ENCODE results near the gene PDHX.
"Not testable (repeated sequence)": the region's sequence is repeated elsewhere in the genome, so short reads cannot be mapped to it uniquely, and the experiment has no call there.

Gene PDHX
- total RNA-seq, result 30.7 to 75.2 (median 50.8) reads per million in 17 experiments

DNA sequence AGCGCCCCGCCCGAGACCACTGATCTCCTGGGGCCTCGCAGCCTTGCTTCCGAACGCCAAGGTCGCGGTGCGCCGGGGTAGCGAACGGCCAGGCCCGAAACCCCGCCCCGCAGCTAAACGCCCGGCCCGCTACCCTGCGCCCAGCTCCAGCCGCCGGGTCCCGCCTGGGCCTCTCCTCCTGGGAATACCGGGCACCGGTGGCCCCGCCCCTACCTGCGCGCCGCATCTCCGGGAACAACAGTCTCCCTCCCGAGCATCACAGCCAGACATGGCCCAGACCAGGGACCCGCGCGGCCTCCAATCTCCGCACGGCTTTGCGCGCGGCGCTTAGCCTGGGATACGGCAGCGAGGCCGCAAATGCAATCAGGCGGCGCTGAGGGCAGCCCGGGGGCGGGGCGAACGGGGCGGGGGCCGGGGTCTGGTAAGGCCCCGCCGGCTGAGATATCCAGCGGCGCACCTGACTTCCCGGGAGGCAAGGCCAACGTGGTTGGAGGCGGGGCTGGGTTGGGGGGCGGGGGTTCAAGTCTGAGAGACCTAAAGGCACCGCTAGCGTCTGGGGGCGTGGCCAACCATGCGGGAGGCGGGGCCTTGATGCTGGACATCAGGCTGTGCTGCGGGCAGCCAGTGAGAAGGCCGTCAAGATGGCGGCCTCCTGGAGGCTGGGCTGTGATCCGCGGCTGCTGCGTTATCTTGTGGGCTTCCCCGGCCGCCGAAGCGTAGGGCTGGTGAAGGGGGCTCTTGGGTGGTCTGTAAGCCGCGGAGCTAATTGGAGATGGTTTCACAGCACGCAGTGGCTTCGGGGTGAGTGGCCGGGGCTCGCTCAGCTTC is at the start of gene PDHX, which contains the start of gene APIP:
Gene PDHX, plus strand, starts transcription at position 604 of the 828 bp plus-strand sequence. Its CDS starts 38 bp downstream, at position 642.
Gene APIP, minus strand, starts transcription at position 365 of the 828 bp plus-strand sequence. Its CDS starts 95 bp downstream, at position 270.
- peak; percentile 98 to 99 (median 99) for DNase-seq

GRCh38 chr11:34869425-34869824 is 47.0 kb upstream of the PDHX start:
- DNase-seq, result no peak

DNA sequence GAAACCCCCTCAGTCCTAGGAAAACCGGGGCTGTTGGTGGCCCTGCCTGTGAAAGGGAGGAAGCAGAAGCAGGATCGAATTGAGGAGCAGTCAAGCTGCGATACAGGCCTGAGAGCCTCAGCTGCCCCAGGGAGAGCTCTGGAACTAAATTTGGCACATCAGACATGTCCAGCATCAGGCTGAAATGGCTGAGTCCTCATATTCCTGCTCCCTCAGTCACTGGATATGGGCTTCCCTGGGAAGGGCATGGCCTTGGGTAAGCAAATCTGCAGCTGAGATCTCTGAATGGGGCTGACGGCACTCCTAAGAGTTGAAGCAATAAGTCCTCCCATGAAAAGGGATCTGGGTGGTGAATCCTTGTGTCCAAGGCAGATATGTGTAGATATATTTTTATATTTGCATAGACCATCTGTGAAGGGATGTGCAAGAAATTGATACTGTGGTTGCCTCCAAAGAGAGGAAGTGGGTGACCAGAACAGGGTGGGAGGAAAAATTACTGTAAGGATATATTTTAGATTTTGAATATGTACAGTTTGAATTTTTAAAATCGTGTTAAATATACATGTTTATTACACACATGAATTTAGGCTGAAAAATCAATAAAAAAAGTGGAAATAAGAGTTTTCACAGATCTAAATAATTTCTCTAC is 45.7 kb upstream of the PDHX start:
- no peak for DNase-seq

DNA sequence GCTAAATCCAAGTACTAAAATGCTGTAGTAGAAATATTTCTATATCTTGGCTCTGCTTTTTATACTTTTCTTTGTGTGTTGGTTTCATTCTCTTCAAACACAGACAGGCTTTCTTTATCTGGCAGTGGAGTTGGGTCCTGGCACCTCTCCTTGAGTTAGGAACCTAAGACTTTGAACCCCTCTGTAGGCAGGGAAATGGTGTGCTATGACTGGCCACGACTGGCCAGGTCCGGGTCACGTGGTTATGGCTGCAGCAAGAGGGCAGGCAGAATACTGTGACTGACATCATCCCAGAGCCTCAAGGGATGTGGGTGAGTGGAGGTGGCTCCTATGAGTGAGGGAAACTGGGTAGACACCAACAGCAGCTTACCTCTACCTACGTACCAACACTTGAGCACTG is 42.2 kb upstream of the PDHX start:
- DNase-seq, result no peak

DNA sequence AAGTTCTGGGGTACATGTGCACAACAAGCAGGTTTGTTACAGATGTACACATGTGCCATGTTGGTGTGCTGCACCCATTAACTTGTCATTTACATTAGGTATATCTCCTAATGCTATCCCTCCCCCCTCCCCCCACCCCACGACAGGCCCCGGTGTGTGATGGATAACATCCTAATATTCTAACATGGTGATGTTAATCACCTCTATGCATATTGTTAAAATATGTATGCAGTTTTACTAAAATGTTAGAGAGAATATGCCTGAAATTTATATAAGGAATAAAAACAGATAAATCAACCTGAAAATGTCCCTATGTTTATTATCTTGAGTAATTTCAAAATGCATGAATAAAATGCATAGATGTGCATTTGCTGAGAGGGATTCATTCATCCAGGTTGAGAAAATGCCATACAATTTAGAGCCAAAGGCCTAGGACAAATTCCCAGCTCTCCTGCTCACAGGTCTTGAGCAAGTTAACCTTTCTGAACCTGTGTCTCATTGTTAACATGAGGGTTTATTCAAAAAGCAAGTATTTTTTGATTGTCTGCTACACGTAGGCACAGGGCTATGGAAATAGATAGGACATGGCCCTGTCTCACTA is 38.9 kb upstream of the PDHX start:
- DNase-seq, result no peak

DNA sequence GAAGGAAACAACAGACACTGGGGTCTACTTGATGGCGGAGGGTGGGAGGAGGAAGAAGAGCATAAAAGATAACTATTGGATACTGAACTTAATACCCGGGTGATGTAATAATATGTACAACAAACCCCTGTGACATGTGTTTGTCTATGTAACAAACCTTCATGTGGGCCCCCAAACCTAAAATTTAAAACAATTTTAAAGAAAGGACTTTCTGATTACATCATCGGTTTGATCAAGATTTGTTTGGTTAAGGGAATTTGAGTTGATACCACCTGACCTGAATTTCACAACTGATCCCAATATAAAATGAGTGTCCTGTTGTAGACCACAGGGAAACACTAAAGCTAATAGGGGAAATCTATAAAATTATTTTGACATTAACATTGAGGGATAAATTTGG is 34.5 kb upstream of the PDHX start:
- DNase-seq, result no peak

DNA sequence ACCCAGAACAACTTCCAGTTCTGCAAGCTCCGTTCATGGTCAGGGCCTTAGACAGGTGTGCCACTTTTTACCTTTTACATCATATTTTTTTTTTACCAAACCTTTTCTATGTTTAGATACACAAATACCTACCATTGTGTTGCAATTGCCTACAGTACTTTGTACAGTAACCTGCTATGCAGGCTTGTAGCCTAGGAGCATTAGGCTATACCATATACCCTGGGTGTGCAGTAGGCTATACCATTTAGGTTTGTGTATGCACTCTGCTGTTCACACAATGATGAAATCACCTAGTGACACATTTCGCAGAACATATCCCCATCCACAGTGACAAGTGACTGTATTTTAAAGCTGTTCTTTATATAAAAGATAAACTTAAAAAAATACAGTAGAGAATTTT is 29.8 kb upstream of the PDHX start:
- DNase-seq, result no peak

DNA sequence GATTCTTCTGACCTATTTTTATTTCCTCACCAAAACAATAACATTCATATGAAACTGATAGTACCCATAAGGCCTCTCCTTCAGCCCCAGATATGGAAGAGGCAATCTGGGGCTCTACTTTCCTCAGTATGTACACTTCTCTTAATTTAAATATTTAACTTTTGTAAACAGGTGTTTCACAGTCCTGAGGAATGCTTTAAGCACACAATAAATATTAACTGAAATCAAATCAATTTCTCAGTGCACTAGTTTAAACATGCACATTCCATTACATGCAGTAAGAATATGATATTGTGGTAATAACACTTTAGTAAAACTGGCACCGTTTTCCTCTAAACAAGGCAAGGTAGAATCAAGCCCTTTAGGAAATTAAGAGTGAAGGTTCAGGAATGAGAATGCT is 29.2 kb upstream of the PDHX start:
- no peak for DNase-seq

GRCh38 chr11:34890089-34890488 is 26.3 kb upstream of the PDHX start:
- peak in 2 of 4 experiments; percentile 11 to 24 for DNase-seq

- peak in 3 of 4 experiments; percentile 32 to 78 (median 72) for DNase-seq
These were observed 25.6 kb upstream of the PDHX start for GRCh38 chr11:34890812-34891211.

DNA sequence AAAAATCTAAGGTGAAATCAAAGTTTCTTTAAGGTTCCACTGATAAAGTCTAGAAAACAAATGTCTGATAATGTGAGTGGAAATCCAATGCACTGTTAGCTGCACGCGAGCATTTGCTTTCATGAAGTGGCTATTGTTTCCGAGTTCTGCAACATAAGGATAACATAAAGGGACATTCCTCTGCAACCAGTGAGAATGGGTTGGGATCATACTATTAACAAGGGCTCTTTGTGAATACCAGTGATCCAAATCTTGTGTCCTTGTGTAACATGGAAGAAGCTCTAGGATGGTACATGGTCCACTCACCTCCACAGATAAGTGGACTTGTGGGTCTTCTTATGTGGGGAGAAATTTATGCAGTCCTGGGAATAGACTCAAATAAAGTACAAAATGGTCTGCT is 24.8 kb upstream of the PDHX start:
- DNase-seq, result no peak

- no peak for DNase-seq
These were observed 23.0 kb upstream of the PDHX start for GRCh38 chr11:34893416-34893815.

GRCh38 chr11:34896191-34896590 is 20.2 kb upstream of the PDHX start:
- DNase-seq, result not testable (repeated sequence)

DNA sequence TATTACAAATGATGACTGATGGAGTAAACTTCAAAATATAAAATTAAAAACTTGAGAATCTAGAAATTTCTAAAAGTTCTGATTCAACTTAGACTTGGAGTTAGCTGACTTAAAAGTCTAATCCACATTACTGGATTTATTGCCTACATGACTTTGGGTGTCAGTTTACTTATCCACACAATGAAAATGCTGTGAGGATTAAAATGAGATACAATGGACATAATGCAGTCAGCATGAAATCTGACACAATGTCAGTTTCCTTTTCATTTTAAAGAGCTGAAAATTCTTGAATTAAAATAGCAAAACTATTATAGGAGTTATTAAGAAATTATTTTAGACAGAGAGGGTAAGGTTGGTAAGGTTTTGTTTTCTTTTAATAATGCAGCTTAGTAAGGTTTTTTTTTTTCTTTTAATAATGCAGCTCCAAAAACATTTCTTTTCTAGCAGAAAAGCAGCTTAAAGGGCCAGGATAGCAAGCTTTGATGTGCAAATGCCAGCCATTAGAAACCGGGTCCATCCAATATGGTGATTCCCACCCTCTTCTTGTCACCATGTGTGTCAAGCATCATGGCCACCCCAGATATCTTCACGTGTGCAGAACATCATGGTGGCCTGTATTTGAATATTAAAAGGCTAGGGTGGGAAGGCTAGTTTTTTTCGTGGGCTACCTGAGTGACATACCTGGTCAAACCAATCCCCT is 19.1 kb upstream of the PDHX start:
- no peak for DNase-seq

DNA sequence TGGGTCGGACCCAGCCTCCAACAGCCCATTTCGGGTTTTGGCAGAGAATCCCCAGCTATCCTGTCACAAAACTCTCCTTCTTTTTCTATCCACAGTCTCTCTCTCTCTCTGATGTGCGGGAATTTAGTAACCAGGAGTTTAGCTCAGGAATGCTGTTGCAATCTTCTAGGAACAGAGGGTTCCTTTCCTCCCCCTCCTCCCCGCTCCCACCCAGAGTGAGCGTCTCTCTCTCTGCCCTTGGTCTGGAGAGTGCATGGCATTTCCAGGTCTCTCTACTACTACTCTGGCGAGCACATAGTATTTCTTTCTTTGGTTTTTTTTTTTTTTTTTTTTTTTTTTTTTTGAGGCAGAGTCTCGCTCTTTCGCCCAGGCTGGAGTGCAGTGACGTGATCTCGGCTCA is 17.9 kb upstream of the PDHX start:
- no peak for DNase-seq

- peak in 1 of 4 experiments; percentile 15 for DNase-seq
These were observed 16.8 kb upstream of the PDHX start for GRCh38 chr11:34899633-34900016.

DNA sequence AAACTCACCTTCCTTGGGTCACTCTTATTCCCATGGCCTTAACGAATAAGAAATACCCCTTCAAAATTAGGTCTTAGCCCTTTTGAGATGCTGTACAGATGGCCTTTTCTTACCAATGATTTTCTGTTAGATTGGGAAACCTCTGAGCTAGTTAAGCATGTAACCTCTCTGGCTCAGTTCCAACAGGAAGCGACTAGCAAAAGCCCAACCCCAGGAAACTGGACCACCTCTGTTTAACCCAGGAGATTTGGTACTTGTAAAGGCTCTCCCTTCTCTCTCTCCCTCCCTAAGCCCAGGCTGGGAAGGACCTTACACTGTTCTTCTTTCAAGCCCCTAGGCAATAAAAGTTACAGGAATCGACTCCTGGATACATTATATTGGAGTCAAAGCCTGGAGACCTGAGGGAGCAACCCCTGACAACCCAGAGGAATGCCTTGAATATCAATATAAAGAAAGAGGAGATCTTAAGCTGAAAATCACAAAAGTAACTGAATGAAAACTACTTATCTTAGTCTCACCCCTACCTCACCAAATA is 11.9 kb upstream of the PDHX start:
- peak in 1 of 4 experiments; percentile 20 for DNase-seq

GRCh38 chr11:34905666-34906065 is 10.8 kb upstream of the PDHX start:
- DNase-seq, result no peak

GRCh38 chr11:34907934-34908593 is 8.4 kb upstream of the PDHX start:
- DNase-seq, result no peak

GRCh38 chr11:34909415-34909814 is 7.0 kb upstream of the PDHX start:
- DNase-seq, result peak in 1 of 4 experiments; percentile 12

- DNase-seq, result peak; percentile 10 to 48 (median 36)
These were observed 6.5 kb upstream of the PDHX start for GRCh38 chr11:34909955-34910354.

DNA sequence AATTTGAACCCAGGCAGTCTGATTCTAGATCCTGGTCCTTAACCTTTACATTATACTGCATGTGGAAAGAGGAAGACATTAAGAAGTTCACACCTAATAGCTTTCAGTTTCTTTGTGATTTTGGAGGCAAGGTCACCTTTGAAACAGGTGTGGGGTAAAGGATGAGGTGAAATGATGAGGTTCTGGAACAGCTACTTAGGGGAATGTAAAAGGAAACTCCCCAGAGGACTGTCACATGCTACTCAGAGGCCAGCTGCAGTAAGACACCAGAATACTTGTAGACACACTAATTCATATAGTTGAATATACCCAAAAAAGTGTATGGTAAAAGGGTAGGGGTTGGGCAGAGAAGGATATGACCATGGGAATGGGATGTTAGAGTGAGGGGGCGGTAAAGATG is 5.6 kb upstream of the PDHX start:
- no peak for DNase-seq

Data from suppressor macrophage (primary cell).